Activated T-cell treated with anti-CD3 and anti-CD28 coated beads for 24 hours (primary cell): ENCODE data around the gene TAF5L.
"Not testable (repeated sequence)": the region's sequence is repeated elsewhere in the genome, so short reads cannot be mapped to it uniquely, and the experiment has no call there.

Source experiments
- DNase-seq: peaks from one replicate; pipeline ENCODE4 v3.0.0-alpha.2; 2020; ENCODE audit warnings: low read depth

Gene TAF5L

DNA sequence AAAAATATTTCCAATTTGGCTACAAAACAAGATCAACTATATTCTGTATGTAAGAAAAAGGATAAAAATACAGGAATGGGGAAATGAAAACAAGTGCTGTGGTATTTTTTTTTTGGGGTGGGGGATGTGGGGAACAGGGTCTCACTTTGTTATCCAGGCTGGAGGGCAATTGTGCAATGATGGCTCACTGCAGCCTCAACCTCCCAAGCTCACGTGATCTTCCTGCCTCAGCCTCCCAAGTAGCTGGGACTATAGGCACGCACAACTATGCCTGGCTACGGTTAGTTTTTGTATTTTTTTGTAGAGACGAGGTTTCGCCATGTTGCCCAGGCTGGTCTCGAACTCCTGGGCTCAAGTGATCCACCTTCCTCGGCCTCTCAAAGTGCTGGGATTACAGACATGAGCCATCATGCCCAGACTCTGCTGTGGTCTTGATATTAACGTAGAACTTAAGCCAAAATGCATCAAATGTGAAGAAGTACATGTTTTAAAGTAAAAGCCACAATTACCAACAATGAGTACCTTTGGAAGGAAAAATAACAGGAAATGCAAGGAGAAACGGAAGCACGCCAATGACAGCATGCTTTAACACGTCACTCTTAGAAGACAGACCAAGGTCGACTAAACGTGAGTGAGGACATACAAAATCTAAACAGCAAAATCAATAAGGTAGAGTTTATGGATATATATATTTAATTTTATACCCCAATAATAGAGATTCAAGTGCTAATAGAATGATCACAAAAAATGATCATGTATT lies 58.6 kb downstream of the TAF5L start:
- no peak for DNase-seq

DNA sequence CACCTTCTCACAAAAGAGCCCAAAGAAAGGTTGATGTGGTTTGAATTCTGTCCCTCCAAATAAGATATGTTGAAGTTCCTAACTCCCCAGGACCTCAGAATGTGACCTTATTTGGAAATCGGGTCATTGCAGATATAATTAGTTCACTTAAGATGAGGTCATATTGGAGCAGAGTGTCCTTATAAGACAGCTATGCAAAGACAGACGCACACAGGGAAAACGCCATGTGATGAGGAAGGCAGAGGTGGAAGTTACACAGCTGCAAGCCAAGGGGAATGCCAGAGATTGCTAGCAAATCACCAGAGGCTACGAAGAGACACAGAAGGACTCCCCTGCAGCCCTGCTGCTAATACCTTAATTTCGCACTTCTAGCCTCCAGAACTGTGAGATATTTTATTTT lies 62.2 kb downstream of the TAF5L start:
- DNase-seq = no peak

DNA sequence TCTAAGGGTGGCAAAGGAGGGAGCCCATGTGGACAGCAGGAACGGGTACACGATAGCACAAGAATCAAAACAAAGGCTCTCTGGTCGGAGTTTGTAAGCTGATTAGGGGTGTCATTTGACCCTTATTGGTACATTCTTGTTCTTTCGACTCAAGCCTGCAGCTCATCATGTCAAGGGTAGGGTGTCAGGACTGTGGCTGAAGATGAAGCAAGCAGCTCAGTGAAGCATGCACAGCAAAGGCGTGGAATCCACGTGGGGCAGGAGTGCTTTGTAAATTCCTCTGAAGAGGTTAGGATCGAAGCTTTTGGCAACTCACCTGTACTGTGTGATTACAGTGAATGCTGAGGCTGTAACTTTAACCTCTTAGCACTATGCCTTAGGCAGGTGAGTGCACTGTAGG lies 62.7 kb downstream of the TAF5L start:
- no peak for DNase-seq

DNA sequence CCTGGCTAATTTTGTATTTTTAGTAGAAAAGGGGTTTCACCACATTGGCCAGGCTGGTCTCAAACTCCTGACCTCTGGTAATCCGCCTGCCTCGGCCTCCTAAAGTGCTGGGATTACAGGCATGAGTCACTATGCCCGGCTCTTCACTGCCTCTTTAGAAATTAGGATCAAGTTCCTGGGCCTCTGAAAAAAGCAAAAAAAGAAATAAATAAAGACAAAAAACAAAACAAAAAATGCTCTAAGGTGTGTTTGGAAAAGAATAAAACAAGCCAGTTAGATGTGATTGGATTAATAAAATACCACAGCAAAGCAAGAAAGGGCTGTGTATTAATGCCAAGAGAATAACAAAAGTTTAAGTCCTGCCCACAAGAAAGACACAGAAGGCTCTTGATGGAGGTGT lies 63.2 kb downstream of the TAF5L start:
- no peak for DNase-seq

DNA sequence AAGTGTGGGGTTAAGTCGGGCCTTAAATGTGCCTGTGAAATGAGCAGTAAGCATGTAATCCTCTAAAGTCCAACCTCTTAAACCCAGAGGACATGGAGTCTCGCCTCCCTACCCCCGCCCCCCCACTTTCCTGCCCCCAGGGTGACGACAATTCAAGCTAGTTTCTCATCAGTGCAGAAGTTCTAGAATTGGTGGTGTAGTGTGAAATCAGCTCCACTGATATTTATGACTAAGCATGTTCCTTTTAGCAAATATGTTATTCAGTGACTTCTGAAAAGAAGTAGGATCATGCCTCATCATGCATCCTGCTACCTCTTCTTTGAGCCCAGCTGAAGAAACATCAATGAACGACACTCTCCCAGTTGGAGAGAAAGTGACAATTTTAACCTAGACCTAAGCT lies 64.8 kb downstream of the TAF5L start:
- DNase-seq = no peak

DNA sequence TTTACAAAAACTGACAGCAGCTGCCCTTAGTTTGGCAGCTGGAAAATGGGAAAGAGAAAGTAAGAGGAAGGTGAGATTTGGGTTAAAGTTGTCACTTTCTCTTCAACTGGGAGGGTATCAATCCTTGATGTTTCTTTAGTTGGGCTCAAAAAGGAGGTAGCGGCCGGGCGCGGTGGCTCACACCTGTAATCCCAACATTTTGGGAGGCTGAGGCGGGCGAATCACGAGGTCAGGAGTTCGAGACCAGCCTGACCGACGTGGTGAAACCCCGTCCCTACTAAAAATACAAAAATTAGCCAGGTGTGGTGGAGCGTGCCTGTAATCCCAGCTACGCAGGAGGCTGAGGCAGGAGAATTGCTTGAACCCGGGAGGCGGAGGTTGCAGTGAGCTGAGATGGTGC lies 65.8 kb downstream of the TAF5L start:
- not testable (repeated sequence) for DNase-seq

DNA sequence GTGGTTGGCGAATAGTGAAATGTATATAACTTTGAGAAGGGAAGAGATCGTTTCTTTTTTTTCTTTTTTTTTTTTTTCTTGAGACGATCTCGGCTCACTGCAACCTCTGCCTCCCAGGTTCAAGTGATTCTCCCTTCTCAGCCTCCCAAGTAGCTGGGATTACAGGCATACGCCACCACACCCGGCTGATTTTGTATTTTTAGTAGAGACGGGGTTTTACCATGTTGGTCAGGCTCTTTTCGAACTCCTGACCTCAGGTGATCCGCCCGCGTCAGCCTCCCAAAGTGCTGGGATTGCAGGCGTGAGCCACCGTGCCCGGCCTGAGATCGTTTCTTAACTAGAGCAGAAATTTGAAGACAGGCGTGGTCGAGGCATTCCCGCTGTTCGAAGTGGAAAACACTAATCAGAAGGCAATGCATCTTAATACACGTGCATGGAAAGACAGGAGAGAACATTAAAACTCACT lies 66.6 kb downstream of the TAF5L start:
- DNase-seq = not testable (repeated sequence)

DNA sequence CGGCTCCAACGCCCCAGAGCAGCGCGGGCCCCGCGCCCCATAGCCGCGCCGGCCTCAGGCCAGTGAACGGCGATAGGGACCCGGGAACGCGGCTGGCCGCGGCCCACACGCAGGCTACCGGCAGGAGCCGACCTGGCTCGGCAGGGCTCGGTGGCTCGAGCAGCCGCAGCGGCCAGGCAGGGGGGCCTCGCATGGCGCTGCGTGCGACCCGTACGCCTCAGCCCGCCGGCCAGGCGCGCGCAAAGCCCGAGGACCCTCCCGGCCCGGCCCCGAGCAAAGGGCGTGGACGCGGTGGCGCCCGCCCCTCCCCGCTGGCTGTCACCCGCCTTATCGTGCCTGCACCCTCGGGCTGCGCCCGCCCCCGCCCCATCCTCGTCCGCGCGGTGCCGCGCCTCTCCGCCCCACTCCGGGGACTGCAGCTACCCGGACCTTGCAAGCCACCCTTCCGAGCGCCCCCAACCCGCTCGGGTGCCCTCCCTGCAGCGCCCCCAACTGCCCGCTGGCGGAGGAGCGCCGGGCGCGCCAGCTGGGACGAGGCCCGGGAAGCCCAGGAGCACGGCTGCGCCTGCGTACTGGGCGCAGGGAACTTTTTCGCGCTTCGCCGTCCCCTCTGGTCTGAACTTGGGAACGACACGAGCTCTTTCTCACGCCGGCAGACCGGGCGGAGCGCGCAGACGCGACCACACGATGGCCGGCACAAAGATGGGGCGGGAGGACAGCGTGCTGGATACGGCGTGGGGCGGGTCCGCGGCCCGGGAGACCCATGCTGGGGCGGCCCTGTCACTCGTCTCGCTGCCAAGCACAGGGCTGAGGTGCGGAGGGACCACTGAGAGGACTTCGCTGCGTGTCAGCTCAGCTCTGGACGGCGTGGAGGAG lies 67.2 kb downstream of the TAF5L start, which contains the start of gene ABCB10:
ABCB10 (minus strand) TSS at position 248 of the 876 bp plus-strand sequence; CDS start at position 193, 55 bp downstream.
- peak; percentile 88 for DNase-seq

DNA sequence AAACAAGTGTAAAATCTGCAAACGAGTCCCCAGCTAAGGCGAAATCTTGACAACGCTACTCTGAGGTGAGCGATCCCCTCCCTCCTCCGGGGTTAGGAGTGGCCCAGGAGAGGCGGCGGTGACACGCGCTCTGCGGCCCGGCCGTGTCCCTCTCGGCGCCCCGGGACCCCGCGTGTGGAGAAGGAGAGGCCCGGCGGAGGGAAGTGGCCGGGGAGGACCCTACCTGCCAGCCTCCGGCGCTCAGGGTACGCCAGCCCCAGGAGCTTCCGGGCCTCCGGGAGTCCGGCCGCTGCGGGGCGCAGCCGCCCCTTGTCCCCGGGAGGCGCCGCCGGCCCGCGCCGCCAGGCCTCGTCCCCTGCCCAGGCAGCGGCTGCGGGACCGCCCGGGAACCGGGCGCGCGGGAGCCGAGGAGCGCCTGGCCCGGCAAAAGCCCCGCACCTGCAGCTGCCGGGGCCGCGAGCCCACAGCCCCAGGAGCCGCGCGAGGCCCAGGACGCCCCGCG lies 68.0 kb downstream of the TAF5L start:
- peak; percentile 22 for DNase-seq

DNA sequence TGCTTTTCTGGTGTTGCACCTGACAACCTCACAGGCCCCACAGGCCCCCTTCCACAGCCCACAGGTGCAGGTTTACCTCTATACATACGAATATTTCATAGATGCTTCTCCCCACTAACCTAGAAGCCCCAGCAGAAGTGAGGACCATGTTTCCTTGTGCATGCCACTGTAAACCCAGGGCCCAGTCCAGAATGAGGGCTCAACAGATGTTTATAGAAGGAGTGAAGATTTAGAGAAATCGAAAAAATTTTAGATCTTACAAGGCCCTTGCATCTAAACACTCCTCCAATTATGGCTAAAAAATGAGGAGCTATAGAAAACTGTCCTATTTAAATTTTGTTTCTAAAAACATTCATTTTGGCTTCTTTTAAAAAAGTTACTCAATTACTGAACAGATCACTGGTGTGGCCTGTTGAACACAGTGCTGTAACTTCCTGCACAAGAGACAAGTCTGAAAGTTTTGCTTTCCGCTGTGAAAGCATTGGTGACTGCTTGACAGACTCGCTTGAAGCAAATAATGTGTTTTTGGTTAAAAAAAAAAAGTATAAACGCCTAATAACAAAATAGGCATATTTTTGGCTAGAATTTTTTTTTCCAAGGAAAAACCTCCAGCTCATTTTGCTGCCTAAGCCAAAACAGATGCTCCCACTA lies 68.6 kb downstream of the TAF5L start:
- no peak for DNase-seq

DNA sequence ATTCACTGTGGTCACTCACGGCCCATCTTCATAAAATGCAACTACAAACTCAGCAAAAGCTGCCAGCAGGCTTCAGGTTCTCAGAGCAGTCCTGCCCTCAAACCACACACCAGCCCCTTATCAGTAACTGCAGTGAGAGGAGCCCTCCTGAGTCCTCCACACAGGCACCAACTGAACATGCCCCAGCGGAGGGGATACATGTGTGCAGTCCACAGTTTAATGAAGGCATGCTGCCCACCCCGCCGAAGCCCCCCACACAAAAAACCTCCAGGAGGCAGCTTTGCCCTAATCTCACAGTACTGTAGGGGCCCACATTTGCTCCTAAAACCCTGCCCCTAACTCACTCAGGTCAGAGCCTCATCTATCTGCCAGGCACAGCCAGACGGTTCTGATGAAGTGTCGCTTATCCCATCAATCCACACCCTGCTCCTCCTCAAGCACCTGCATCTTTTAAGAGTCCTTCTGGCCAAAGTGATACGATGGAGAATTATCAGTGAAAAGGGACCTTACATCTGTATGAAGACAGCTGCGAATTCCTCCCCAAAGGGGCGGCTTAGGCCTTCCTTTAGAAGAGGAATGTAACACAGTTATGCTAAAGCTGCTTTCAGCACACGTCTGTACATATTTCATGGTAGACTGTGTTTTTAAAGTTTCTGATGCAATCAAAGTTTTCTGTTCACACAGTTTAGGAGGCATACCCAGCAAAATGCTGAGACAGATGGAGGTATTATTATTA lies 70.9 kb downstream of the TAF5L start:
- DNase-seq = no peak

DNA sequence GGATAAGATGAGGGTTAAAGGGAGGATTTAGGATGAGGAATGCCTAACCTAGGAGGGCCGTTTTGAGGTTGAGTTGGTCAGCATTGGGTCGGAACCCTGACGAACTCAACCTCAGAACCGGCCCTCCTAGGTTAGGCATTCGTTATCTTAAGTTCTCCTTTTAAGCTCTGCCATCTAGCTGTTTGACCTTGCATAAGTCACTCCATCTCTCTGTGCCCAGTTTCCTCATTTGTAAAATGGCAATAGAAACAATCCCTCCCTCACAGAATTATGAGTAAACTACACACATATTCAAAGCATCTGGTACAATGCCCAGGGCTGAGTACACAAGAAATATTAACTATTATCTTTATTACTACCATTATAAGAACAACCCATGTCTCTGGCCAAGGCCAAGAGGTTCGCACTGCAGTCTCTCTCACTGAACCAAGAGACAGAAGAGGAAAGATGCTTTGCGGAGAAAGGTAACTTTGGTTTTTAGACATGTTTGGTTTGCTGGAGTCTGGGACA lies 72.2 kb downstream of the TAF5L start:
- DNase-seq = no peak

DNA sequence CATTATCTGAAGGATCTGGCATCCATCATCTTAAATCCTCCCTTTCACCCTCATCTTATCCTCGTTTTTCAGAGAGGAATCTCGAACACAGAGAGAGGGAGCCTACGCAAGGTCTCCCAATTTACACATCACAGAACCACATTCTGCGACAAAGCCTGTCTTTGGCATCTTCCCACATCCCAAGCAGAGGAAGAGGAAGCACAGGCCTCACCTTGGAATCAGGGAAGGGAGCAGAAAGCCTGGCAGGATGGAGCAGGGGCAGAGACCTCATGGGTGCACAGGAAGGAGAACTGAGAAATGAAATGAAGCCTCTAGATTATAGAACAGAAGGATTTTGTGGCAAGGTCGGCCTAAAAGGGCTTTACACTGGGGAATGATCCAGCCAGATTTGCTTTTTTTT lies 73.2 kb downstream of the TAF5L start:
- DNase-seq = no peak

DNA sequence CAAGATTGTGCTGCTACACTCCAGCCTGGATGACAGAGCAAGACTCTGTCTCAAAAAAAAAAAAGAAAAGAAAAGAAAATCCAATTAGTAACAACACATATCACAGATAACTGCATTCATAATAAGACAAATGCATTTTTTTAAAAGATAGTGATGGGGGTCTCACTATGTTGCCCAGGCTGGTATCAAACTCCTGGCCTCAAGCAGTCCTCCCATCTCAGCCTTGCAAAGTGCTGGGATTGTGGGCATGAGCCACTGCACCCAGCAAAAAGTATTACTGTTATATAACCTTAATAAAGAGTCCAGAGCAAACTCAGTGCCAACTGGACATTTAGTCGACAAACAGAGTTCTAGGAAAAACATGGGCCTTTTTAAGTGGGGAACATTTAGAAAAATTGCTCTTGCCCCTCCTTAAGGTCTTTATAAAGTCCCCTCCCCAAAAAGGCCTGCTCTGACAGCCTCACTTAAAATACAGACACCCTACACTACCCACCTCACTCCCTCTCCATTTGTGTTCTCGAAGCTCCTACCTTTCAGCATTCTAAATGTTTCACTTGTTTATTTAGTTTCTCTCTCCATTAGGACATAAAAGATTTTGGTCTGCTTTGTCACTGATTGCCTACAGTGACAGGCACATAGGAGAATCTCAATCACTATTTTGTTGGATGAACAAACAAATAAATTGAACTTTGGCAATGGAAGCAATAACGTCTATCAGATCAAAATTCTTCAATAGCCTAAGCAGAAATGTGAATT lies 74.9 kb downstream of the TAF5L start:
- DNase-seq = no peak

DNA sequence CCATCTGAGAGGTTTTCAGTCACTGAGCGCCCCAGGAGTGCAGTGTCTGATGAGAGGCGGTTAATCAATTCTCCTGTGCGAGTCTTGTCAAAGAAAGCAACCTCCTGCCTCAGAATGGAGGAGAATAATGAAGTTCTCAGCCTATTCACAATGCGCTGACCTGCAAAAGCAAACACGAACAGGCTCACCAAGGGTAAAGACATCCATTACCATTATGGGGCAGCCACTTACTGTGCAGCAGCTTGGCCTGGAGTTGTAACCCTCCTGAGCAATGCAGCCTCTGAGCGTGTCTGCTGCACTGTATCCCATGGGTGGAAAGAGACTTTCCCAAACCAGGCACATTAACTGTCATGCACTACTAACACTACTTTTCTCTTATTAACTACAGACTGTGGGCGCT lies 78.4 kb downstream of the TAF5L start:
- no peak for DNase-seq

DNA sequence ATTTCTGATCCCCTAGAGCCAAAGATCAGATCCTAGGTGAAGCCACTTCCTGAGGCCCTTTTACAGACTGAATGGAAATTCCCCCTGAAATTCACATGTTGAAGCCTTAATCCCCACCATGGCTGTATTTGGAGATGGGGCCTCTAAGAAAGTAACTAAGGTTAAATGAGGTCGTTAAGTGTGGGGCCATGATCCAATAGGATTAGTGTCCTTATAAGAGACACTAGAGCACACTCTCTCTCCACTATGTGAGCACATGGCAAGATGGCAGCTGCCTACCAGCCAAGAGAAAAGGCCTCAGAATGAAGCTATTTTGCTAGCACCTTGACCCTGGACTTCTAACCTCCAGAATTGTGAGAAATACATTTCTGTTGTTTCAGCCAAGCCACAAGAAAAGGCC lies 81.3 kb downstream of the TAF5L start:
- DNase-seq = no peak
